ENCODE data around the gene OR6V1.
"Not testable (repeated sequence)": the region's sequence is repeated elsewhere in the genome, so short reads cannot be mapped to it uniquely, and the experiment has no call there.

The OR6V1 gene

GRCh38 chr7:143043391-143043790, 8.8 kb upstream of the OR6V1 start:
- peak; percentile 28 for DNase-seq

DNA sequence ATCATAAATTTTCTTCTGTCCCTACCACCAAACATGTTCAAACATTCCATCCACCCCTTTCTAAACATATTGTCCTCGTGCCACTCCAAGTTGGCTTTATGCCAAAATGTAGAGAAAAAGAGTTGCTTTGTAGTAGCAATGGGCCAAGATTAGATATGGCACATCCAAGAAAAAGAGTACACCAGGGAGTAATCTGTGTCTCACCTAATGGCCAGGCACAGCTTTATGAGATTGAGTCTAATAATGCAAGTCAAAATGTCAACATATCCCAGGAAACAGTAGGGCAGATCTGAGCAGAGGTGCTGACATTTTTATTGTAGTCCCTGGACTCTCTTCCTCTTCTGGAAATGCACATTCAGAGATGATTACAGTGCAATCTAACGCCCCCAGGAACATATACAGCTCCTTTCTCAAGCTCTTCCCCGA, 5.7 kb upstream of the OR6V1 start:
- DNase-seq: peak; percentile 66

DNA sequence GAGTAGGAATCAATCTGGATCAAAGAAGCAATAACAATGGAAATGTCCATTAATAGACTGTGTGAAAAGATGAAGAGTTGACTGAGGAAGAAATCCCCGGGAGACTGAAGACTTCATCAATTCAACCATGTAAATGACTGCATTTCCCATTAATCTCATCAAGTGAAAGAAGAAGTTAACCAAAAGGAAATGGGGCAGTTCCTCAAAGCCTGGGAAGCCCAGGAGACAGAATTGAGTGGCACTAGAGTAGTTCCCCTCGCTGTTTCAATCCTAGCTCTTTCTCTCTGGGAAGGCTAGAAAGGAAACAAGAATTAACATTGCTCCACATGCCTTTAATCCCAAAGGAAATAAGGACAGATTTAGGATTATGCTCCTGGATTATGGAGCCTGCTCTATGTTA, 4.8 kb upstream of the OR6V1 start:
- peak; percentile 89 for DNase-seq

GRCh38 chr7:143048827-143049226, 3.3 kb upstream of the OR6V1 start:
- DNase-seq: peak; percentile 73

- DNase-seq: peak; percentile 69
These were observed 2.8 kb upstream of the OR6V1 start for GRCh38 chr7:143049362-143049761.

- DNase-seq: no peak
These were observed 1.2 kb upstream of the OR6V1 start for GRCh38 chr7:143050931-143051330.

DNA sequence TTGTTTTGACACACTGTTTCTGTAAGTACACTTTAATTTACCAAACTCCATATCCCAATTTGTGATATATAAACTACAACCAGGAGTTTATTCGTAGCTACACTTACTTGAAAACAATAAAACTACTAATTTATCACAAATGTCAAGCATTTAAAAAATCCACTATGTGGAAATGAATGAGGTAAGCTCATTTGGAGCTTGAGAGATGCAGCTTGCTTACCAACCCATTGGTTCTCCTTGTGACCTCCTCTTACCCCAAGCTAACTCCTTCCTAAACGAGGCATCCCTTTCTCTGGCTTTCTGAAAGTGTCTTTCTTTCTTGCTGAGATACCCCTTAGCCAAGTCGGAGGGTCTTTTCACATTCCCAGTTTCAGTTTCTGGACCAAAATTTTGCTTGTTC, 2.5 kb downstream of the OR6V1 start:
- DNase-seq: no peak

DNA sequence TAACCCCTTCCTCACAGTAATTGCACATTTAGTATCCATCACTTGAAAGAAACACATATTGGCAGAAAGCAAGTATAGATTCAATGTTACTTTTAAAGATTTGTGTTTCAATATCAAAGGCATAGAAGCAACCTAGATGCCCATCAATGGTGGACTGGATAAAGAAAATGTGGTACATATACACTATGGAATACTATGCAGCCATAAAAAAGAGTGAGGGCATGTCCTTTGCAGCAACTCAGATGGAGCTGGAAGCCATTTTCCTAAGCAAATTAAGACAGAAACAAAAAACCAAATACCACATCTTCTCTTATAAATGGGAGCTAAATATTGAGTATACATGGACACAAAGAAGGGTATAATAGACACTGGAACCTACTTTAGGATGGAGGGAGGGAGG, 3.6 kb downstream of the OR6V1 start:
- no peak for DNase-seq

GRCh38 chr7:143063741-143064140, 11.6 kb downstream of the OR6V1 start:
- no peak for DNase-seq

DNA sequence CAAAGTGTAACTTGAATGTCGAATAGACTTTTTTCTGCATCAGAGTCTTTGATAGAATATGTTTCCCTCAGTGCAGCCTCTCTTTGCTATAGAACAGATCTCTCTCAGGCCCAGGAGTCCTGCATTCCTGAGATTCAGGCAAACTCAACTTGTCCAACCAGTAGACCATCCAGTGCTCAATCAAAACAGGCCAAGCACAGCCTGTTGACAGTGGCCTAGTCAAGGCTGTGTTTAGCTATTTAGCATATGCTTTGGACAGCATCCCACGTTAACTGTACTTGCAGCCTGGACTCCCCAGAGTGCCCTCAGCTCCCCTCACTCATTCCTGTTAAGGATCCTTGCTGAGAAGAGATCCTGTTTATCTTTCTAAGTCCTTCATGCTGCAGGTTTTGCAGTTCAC, 16.3 kb downstream of the OR6V1 start:
- DNase-seq: no peak

- DNase-seq: no peak
These were observed 17.9 kb downstream of the OR6V1 start for GRCh38 chr7:143069912-143070500.

DNA sequence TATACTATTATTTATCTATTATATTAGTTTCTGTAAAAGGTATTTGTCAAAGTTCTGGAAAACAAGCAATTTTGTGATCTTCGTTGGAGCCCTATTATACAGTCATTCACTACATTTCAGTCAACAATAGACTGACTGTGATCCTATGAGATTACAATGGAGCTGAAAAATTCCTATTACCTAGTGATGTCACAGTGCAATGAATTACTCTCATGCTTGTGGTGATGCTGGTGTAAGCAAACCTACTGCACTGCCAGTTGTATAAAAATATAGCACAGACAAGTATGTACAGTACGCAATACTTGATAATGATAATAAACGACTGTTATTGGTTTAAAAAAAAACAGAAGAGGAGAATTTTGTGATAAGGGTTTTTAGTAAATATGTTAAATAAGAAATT, 21.4 kb downstream of the OR6V1 start:
- no peak for DNase-seq

DNA sequence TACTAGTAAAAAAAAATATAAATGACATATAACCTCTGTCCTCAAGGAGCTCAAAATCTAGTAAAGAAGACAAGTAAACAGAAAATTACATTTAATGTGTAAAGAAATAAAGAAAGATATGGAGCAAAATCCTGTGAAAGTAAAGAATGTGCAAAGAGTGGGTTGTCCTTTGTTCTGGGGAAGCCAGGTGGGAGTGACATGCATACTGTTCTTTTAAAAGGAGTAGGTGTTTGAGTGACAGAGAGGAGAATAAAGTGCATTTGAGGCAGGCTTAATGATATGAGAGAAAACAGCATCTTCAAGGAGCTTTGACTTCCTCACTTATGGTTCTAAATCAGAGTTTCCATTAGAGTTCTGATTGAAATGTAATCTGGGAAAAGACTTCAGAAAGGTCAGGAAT, 22.0 kb downstream of the OR6V1 start:
- DNase-seq: no peak

- DNase-seq: no peak
These were observed 33.0 kb downstream of the OR6V1 start for GRCh38 chr7:143085109-143085508.

GRCh38 chr7:143085610-143086009, 33.5 kb downstream of the OR6V1 start:
- DNase-seq: not testable (repeated sequence)

DNA sequence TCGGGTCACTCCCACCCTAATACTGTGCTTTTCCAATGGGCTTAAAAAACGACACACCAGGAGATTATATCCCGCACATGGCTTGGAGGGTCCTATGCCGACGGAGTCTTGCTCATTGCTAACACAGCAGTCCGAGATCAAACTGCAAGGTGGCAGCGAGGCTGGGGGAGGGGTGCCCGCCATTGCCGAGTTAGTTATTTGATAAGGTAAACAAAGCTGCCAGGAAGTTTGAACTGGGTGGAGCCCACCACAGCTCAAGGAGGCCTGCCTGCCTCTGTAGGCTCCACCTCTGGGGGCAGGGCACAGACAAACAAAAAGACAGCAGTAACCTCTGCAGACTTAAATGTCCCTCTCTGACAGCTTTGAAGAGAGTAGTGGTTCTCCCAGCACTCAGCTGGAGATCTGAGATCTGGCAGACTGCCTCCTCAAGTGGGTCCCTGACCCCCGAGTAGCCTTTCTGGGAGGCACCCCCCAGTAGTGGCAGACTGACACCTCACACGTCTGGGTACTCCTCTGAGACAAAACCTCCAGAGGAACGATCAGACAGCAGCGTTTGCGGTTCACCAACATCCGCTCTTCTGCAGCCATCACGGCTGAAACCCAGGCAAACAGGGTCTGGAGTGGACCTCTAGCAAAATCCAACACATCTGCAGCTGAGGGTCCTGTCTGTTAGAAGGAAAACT, 36.5 kb downstream of the OR6V1 start:
- DNase-seq: not testable (repeated sequence)

GRCh38 chr7:143096146-143096545, 44.0 kb downstream of the OR6V1 start:
- no peak for DNase-seq

GRCh38 chr7:143099579-143099978, 47.4 kb downstream of the OR6V1 start:
- DNase-seq: not testable (repeated sequence)
